Neural crest cell (in vitro differentiated cells): ENCODE data around the gene MLNR. TPM values are rescaled to one million over a fixed set of nuclear protein-coding genes. Genes with fewer than 3 reads are reported as not detected.

ENCODE experiments used
- DNase-seq: peaks from one replicate; pipeline ENCODE4 v3.0.0; 2021; ENCODE audit warnings: low read depth, mixed read lengths, low spot score
- H3K27ac Mint-ChIP-seq: one replicate; pipeline ENCODE4 v1.8.0; 2021; ENCODE audit warnings: mild to moderate bottlenecking, mixed read lengths; ENCODE audit not compliant: unreplicated experiment
- H3K27me3 Mint-ChIP-seq: 2 replicates; pipeline ENCODE4 v1.8.0; 2021; ENCODE audit warnings: low read depth, mild to moderate bottlenecking, mixed read lengths
- H3K36me3 Mint-ChIP-seq: 2 replicates; pipeline ENCODE4 v1.8.0; 2021; ENCODE audit warnings: low read depth, mild to moderate bottlenecking, mixed read lengths
- H3K4me1 Mint-ChIP-seq: 2 replicates; pipeline ENCODE4 v1.8.0; 2021; ENCODE audit warnings: mixed read lengths
- H3K4me3 Mint-ChIP-seq: one replicate; pipeline ENCODE4 v1.8.0; 2021; ENCODE audit warnings: mild to moderate bottlenecking, mixed read lengths
- H3K9me3 Mint-ChIP-seq: 2 replicates; pipeline ENCODE4 v1.8.0; 2021; ENCODE audit warnings: mixed read lengths
- CTCF ChIP-seq: fragments of 200-600 bp; sonication (generic); conservative IDR thresholded peaks from 2 replicates; pipeline ENCODE4 v1.5.0; 2021; ENCODE audit warnings: antibody characterized with exemption, mild to moderate bottlenecking
- total RNA-seq: library from RNA; stranded (reverse); gene quantifications from 2 replicates; pipeline ENCODE4 v1.2.1, GENCODE V29; 2021

Gene MLNR
- total RNA-seq, 1 donor from 2014 or later, result not detected

- no peak for DNase-seq
- no peaks in the 10 kb centered on the region for H3K27me3 Mint-ChIP-seq
- H3K36me3 Mint-ChIP-seq, result peaks cover 2% of the 10 kb centered on the region
- no peak overlapping the region for H3K27ac Mint-ChIP-seq
- H3K9me3 Mint-ChIP-seq, result no peaks in the 10 kb centered on the region
- H3K4me1 Mint-ChIP-seq, result peaks cover 8% of the 10 kb centered on the region
- H3K4me3 Mint-ChIP-seq, result peak overlapping the region; percentile 65
- TF ChIP-seq CTCF, result no peak
Observed at GRCh38 chr13:49253310-49253709, 33.2 kb downstream of the MLNR start.

- no peak for DNase-seq
- no peak overlapping the region for H3K27ac Mint-ChIP-seq
- TF ChIP-seq CTCF, result no peak
- peaks cover 2% of the 10 kb centered on the region for H3K36me3 Mint-ChIP-seq
- H3K4me3 Mint-ChIP-seq, result no peak overlapping the region
- no peaks in the 10 kb centered on the region for H3K27me3 Mint-ChIP-seq
- H3K9me3 Mint-ChIP-seq, result no peaks in the 10 kb centered on the region
- H3K4me1 Mint-ChIP-seq, result peaks cover 1% of the 10 kb centered on the region
Observed at GRCh38 chr13:49254007-49254406, 33.9 kb downstream of the MLNR start.

- no peaks in the 10 kb centered on the region for H3K9me3 Mint-ChIP-seq
- no peak for DNase-seq
- H3K27ac Mint-ChIP-seq, result no peak overlapping the region
- peaks cover 13% of the 10 kb centered on the region for H3K36me3 Mint-ChIP-seq
- no peak for TF ChIP-seq CTCF
- no peaks in the 10 kb centered on the region for H3K27me3 Mint-ChIP-seq
- H3K4me1 Mint-ChIP-seq, result no peaks in the 10 kb centered on the region
- H3K4me3 Mint-ChIP-seq, result no peak overlapping the region
Observed at GRCh38 chr13:49256841-49257240, 36.7 kb downstream of the MLNR start.

- H3K9me3 Mint-ChIP-seq, result no peaks in the 10 kb centered on the region
- H3K27me3 Mint-ChIP-seq, result no peaks in the 10 kb centered on the region
- no peak for TF ChIP-seq CTCF
- no peak overlapping the region for H3K4me3 Mint-ChIP-seq
- H3K4me1 Mint-ChIP-seq, result no peaks in the 10 kb centered on the region
- DNase-seq, result no peak
- no peak overlapping the region for H3K27ac Mint-ChIP-seq
- H3K36me3 Mint-ChIP-seq, result peaks cover 13% of the 10 kb centered on the region
Observed at GRCh38 chr13:49258089-49258796, 38.1 kb downstream of the MLNR start.

GRCh38 chr13:49259586-49259985 is 39.4 kb downstream of the MLNR start:
- Mint-ChIP-seq H3K9me3 (no peaks in the 10 kb centered on the region), H3K4me3 (no peak overlapping the region), H3K27ac (no peak overlapping the region), H3K4me1 (no peaks in the 10 kb centered on the region), H3K36me3 (peaks cover 12% of the 10 kb centered on the region), H3K27me3 (no peaks in the 10 kb centered on the region)
- DNase-seq, result no peak
- no peak for TF ChIP-seq CTCF
